Common myeloid progenitor, CD34-positive (primary cell): ENCODE measurements around the gene RAPGEF6.
A peak's percentile ranks its signal among the peaks of the same experiment; 100 is the strongest.

Experiments used
- CTCF ChIA-PET: fragments of 350-600 bp; sonication (Branson Sonifier 250); formaldehyde crosslinking; loops from one replicate; lab custom pipeline; 2021; ENCODE audit warnings: antibody characterized with exemption; lab: Charles Lee
- POLR2A ChIA-PET: fragments of 350-600 bp; sonication (Branson Sonifier 250); formaldehyde crosslinking; loops from one replicate; lab custom pipeline; 2021; ENCODE audit warnings: antibody characterized with exemption; lab: Charles Lee
- DNase-seq, 3 donors: peaks; one replicate each; pipeline versions ENCODE4 v3.0.0 to v3.0.0-alpha.2; 2013
- H3K27ac ChIP-seq, 2 experiments: 1 replicate in 1 of 2; 2 replicates in 1 of 2; pipeline ENCODE4 v1.7.0; 2013; ENCODE audit warnings: inconsistent platforms in 2 of 2, low read length in 2 of 2, mild to moderate bottlenecking in 2 of 2, low read depth in 1 of 2, moderate library complexity in 1 of 2; ENCODE audit not compliant: severe bottlenecking in 2 of 2, insufficient read depth in 1 of 2, poor library complexity in 1 of 2
- H3K27me3 ChIP-seq, 5 experiments: replicated peaks in 2 of 5; 1 replicate in 3 of 5; 2 replicates in 2 of 5; pipeline versions ENCODE4 v1.6.1 to v1.7.0; 2013; ENCODE audit warnings: low read length in 4 of 5, mild to moderate bottlenecking in 2 of 5, moderate library complexity in 2 of 5, inconsistent platforms in 1 of 5; ENCODE audit not compliant: insufficient read depth in 5 of 5, control insufficient read depth in 4 of 5
- H3K36me3 ChIP-seq, 4 experiments: 1 replicate in 2 of 4; 2 replicates in 2 of 4; pipeline versions ENCODE4 v1.6.1 to v1.7.0; 2013; ENCODE audit warnings: low read length in 3 of 4, control low read depth in 1 of 4, mild to moderate bottlenecking in 1 of 4; ENCODE audit not compliant: control insufficient read depth in 4 of 4, insufficient read depth in 4 of 4
- H3K4me1 ChIP-seq, 4 experiments: 1 replicate in 3 of 4; 2 replicates in 1 of 4; pipeline versions ENCODE4 v1.6.1 to v1.7.1; 2013; ENCODE audit warnings: low read length in 3 of 4, mild to moderate bottlenecking in 3 of 4, control low read depth in 1 of 4, inconsistent platforms in 1 of 4, moderate library complexity in 1 of 4; ENCODE audit not compliant: control insufficient read depth in 4 of 4, insufficient read depth in 4 of 4; ENCODE audit errors: control extremely low read depth in 1 of 4
- H3K4me3 ChIP-seq, 7 experiments: 1 replicate in 4 of 7; 2 replicates in 3 of 7; pipeline versions ENCODE4 v1.5.1 to v1.7.0; 2013; ENCODE audit warnings: mild to moderate bottlenecking in 7 of 7, low read length in 6 of 7, moderate library complexity in 6 of 7, inconsistent platforms in 2 of 7, low read depth in 2 of 7, control low read depth in 1 of 7; ENCODE audit not compliant: insufficient read depth in 4 of 7, control insufficient read depth in 1 of 7; ENCODE audit errors: extremely low read depth in 1 of 7
- H3K9me3 ChIP-seq, 5 experiments: 1 replicate in 4 of 5; 2 replicates in 1 of 5; pipeline versions ENCODE4 v1.6.1 to v1.7.1; 2013; ENCODE audit warnings: low read length in 4 of 5, mild to moderate bottlenecking in 2 of 5, inconsistent platforms in 1 of 5, low read depth in 1 of 5, moderate library complexity in 1 of 5; ENCODE audit not compliant: control insufficient read depth in 4 of 5, insufficient read depth in 2 of 5; ENCODE audit errors: control extremely low read depth in 1 of 5
- WGBS: methylation state at CpG from one replicate; pipeline ENCODE4 v1.1.5; 2013; ENCODE audit not compliant: insufficient coverage; 5-methylcytosine and 5-hydroxymethylcytosine counted together

Gene RAPGEF6

GRCh38 chr5:131634666-131634995 lies 398 bp downstream of the RAPGEF6 start:
- Histone ChIP-seq H3K36me3 (peaks cover 0 to 3% (median 0%) of the 10 kb centered on the region in 4 experiments), H3K27ac (peak overlapping the region; percentile 82 to 99), H3K4me1 (peaks cover 38 to 61% (median 43%) of the 10 kb centered on the region in 4 experiments), H3K4me3 (peak overlapping the region; percentile 81 to 98 (median 87)), H3K27me3 (no peaks in the 10 kb centered on the region), H3K9me3 (no peaks in the 10 kb centered on the region)
- peak; percentile 85 to 94 (median 92) for DNase-seq
- ChIA-PET CTCF (interaction anchor here (1.6 kb wide), 1 partner anchor 45 kb away, joined by 5 read pairs; no protein-coding TSS in a partner anchor), POLR2A (no interaction called here)
- WGBS: 0% methylated on average over 20 of the region's 21 CpGs

- H3K9me3 ChIP-seq: no peaks in the 10 kb centered on the region
- peaks cover 35 to 57% (median 42%) of the 10 kb centered on the region in 4 experiments for H3K4me1 ChIP-seq
- DNase-seq: no peak
- ChIA-PET CTCF (interaction anchor here (0.5 to 1.6 kb wide), 2 partner anchors 45 to 125 kb away, joined by 3 to 5 read pairs; no protein-coding TSS in a partner anchor), POLR2A (no interaction called here)
- peaks cover 0 to 3% (median 0%) of the 10 kb centered on the region in 4 experiments for H3K36me3 ChIP-seq
- peak overlapping the region; percentile 82 to 99 for H3K27ac ChIP-seq
- H3K27me3 ChIP-seq: no peaks in the 10 kb centered on the region
- H3K4me3 ChIP-seq: peak overlapping the region in 6 of 7 experiments; percentile 83 to 98 (median 88)
- 7% methylated on average over 3 of the region's 4 CpGs for WGBS
Observed at GRCh38 chr5:131634238-131634637, 791 bp downstream of the RAPGEF6 start.

- Histone ChIP-seq H3K4me1 (peaks cover 35 to 54% (median 41%) of the 10 kb centered on the region in 4 experiments), H3K4me3 (peak overlapping the region in 6 of 7 experiments; percentile 83 to 98 (median 88)), H3K9me3 (no peaks in the 10 kb centered on the region), H3K36me3 (peaks cover 0 to 3% (median 0%) of the 10 kb centered on the region in 4 experiments), H3K27ac (peak overlapping the region; percentile 82 to 99), H3K27me3 (no peaks in the 10 kb centered on the region)
- POLR2A ChIA-PET: no interaction called here
- CTCF ChIA-PET: interaction anchor here (0.5 to 1.6 kb wide), 2 partner anchors 44 to 124 kb away, joined by 3 to 5 read pairs; no protein-coding TSS in a partner anchor
- WGBS: 49% methylated on average over 3 of the region's 5 CpGs
- DNase-seq: no peak
Observed at GRCh38 chr5:131633830-131634229, 1.2 kb downstream of the RAPGEF6 start.

GRCh38 chr5:131630963-131631350 lies 4.1 kb downstream of the RAPGEF6 start:
- Histone ChIP-seq H3K27ac (no peak overlapping the region), H3K27me3 (no peaks in the 10 kb centered on the region), H3K4me1 (peaks cover 24 to 32% (median 25%) of the 10 kb centered on the region in 4 experiments), H3K4me3 (no peak overlapping the region), H3K36me3 (peaks cover 0 to 2% (median 0%) of the 10 kb centered on the region in 4 experiments), H3K9me3 (no peaks in the 10 kb centered on the region)
- CTCF ChIA-PET: interaction anchor here (1.0 to 1.6 kb wide), 5 partner anchors 9 to 29 kb away, joined by 3 to 5 read pairs (median 3); no protein-coding TSS in a partner anchor
- 100% methylated on average over 3 of the region's 4 CpGs for WGBS
- DNase-seq: no peak
- POLR2A ChIA-PET: interaction anchor here (0.8 kb wide), 1 partner anchor 9 kb away, joined by 3 read pairs; no protein-coding TSS in a partner anchor

GRCh38 chr5:131630208-131630962 lies 4.6 kb downstream of the RAPGEF6 start:
- Histone ChIP-seq H3K4me1 (peaks cover 20 to 28% (median 24%) of the 10 kb centered on the region in 4 experiments), H3K27ac (no peak overlapping the region), H3K27me3 (no peaks in the 10 kb centered on the region), H3K9me3 (no peaks in the 10 kb centered on the region), H3K36me3 (peaks cover 0 to 2% (median 0%) of the 10 kb centered on the region in 4 experiments), H3K4me3 (no peak overlapping the region)
- 90% methylated on average over 2 of the region's 4 CpGs for WGBS
- ChIA-PET POLR2A (interaction anchor here (0.8 kb wide), 1 partner anchor 10 kb away, joined by 3 read pairs; no protein-coding TSS in a partner anchor), CTCF (interaction anchor here (1.0 to 1.6 kb wide), 7 partner anchors 9 to 40 kb away, joined by 3 to 5 read pairs (median 4); no protein-coding TSS in a partner anchor)
- DNase-seq: peak in 2 of 3 donors; percentile 28 to 67

- peaks cover 20 to 25% (median 23%) of the 10 kb centered on the region in 4 experiments for H3K4me1 ChIP-seq
- 100% methylated on average over 1 of the region's 1 CpG for WGBS
- no peak overlapping the region for H3K27ac ChIP-seq
- no peak for DNase-seq
- H3K27me3 ChIP-seq: no peaks in the 10 kb centered on the region
- H3K9me3 ChIP-seq: no peaks in the 10 kb centered on the region
- H3K36me3 ChIP-seq: peaks cover 0 to 3% (median under 1%) of the 10 kb centered on the region in 4 experiments
- POLR2A ChIA-PET: no interaction called here
- CTCF ChIA-PET: interaction anchor here (0.8 to 1.2 kb wide), 3 partner anchors 12 to 39 kb away, joined by 3 read pairs; no protein-coding TSS in a partner anchor
- no peak overlapping the region for H3K4me3 ChIP-seq
Observed at GRCh38 chr5:131628990-131629389, 6.0 kb downstream of the RAPGEF6 start.
